OCI-M1 (cell line): ENCODE results near the gene SLC25A29.
"Not testable (repeated sequence)": the region's sequence is repeated elsewhere in the genome, so short reads cannot be mapped to it uniquely, and the experiment has no call there.

ENCODE experiments used
- DNase-seq: peaks from one replicate; lab custom pipeline; 2025; lab: John Stamatoyannopoulos, UW

SLC25A29 gene, protein sequence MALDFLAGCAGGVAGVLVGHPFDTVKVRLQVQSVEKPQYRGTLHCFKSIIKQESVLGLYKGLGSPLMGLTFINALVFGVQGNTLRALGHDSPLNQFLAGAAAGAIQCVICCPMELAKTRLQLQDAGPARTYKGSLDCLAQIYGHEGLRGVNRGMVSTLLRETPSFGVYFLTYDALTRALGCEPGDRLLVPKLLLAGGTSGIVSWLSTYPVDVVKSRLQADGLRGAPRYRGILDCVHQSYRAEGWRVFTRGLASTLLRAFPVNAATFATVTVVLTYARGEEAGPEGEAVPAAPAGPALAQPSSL

DNA sequence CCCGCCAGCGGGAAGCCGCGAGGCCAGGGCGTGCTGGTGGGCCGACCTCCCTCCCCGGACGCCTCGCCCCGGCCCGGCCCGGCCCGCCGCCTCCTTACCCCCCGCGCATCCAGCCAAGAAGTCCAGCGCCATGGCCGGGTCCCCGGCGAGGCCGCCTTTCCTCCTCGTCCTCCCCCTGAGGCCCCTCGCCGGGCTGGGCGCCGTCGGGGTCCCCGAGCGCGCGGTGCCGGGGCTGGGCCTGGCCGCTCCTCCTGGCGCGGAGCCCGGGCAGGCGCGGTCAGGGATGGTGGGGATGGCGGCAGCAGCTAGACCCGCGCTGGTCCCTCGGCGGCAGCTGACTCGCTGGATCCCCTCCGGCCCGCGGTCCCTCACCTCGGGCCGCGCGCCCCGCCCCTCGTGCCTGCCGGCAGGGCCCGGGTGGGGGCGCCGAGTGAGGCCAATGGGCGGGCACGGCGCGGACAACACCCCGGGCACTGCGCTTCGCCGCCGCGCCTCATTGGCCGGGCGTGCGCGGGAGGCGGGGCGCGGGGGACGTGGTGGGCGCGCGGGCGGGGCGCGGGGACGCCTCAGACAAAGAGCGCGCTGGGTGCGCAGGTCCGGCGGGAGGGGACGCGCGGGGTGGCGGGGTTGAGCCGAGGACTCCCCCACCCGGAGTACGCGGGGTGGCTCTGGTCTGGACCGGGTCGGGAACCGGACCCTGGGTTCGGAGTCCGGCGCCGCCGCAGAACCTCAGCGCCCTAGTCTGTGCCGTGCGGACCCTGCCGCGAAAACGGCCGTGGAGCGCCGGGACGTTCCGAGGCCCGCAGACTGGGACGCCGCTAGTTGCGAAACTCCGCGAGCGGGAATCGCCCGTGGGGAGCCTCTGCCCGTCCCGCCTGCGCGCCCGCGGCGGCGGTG is at the start of gene SLC25A29:
TSS of gene SLC25A29 (minus strand) at position 344 of the 897 bp plus-strand sequence. CDS start at position 132, 212 bp downstream.
- DNase-seq: peak; percentile 65

DNA sequence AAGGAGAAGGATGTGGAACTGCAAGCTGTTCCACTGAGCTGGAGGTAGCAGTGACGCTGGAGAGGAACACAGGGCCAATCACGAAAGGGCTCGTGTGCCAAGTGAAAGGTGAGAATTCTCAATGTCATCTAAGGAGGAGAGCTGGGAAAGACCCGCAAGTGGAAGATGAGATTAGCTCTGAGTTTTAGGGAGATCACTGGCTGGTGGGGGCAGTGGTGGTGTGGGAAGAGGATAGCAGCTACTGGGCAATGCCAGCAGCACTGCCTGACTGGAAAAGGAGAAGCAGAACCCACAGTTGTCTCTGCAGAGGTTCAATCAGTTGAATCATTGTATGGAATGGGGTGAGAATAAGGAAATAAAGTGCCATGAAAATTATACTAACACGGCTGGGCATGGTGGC is 44.7 kb upstream of the SLC25A29 start:
- no peak for DNase-seq

DNA sequence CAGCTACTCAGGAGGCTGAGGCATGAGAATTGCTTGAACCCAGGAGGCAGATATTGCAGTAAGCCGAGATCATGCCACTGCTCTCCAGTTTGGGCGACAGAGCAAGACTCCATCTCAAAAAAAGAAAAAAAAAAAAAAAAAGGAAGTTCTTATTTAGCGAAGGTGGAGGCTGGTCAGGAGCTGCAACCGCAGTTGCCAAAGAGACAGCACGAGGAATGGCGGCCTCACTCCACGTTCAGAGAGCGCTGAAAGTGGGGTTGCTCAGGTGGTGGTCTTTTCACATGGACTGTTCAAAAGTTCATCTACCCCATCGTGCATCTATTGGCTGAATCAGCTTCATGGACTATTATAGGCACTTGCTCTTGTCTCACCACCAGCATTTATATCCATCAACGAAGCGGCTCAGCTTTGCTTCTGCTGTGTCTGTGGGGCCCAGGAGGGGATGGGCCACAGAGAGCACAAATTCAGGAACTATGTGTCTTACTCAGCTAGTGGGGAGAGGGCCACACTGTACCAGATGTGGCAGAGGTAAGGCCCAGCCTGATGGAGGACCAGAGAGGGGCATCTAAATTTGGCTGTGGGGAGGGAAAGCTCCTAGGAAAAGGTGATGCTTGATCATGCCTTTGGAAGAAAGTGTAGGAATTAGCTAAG is 44.2 kb upstream of the SLC25A29 start:
- no peak for DNase-seq

DNA sequence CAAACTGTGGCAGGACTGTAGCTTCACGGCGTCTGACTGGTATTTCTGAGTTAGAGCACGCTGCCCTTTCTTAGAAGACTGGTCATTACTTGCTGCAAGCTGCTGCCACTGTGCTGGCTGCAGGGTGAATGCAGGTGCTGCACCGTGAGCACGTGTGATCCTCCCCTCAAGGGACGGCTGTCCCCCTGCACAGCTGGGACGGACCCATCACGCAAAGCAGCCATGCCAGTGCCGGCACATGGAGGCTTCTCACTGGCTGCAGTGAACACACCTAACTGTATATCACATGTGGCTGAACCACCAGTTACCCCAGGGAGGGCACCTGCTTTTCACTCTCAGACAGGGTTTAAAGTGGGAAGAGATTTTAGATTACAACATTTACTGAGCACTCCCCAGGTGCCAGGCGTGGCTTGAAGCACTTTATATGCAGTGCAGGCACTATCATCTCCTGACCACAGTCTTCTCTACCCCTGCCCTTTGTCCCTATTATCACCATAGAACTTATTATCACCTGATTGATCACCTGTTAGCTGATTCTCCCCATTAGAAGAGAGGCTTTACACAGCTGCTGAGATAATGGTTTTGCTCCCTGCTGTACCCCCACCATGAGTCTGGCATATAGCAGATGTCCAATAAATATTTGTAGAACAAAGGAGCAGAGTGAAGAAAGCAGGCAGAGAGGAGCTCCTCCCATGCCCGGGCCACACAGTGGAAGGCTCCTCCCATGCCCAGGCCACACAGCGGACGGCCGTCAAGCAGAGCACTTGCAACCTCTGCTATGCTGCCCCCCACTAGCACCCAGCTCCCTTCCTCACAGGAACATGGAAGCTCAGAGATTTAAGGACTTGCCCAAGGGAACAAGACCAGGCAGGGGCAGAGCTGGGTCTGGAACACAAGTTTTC is 42.8 kb upstream of the SLC25A29 start:
- DNase-seq: no peak

DNA sequence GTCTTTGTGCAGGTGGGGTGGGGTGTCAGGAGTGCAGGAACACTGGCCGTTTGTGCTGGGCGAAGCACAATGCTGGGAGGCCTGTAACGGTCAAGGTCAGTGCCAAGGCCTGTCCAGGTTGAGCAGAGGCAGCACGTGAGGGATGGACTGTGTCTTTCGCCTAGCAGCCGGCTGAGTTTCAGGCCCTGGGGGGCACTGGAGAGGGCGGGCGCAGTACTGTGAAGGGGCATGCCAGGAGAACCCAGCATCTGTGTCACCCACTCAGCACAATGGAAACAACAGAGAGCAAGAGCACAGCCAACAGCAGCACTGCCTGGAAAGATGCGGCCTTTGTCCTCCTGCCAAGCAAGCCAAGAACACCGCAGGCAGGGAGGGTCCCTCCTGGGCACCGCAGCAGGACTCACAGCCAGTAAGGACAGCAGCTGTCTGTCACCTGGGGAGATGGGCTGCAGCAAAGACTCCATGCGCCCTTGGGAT is 42.0 kb upstream of the SLC25A29 start:
- no peak for DNase-seq

DNA sequence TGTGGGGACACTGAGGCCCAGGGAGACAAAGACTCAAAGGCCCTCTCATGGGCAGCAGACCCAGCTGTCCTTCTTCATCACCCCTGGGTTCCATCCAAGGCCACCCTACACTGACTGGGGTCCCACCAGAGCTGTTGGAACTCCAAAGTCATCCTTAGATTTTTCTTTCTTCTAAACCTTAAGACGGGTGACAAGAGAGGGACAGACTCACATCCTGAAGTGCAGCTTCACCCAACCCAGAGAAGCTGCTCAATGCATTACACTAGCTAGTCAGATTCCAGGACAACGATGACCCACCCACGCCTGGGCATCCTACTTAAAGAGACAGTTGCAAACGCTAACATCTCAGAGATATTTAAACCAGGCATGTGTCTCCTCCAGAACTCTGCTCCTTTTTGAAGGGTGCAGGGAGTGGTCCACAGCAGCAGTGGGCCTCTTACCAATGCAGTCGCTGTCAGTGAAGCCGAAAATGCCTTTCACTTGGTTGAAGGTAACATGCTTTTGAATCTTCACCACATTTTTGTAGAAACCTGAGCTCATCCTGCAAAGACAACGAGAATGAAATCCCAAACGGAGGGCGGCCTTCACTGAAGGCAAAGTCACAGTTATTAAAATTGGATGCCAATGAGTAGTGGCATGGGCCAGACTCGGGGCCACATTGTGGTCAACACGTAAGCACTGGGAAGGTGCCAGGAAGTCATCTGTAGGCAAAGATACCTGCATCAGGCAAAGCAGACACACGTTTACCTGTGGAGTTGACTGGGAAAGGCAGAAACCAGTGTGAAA is 40.3 kb upstream of the SLC25A29 start:
- no peak for DNase-seq

DNA sequence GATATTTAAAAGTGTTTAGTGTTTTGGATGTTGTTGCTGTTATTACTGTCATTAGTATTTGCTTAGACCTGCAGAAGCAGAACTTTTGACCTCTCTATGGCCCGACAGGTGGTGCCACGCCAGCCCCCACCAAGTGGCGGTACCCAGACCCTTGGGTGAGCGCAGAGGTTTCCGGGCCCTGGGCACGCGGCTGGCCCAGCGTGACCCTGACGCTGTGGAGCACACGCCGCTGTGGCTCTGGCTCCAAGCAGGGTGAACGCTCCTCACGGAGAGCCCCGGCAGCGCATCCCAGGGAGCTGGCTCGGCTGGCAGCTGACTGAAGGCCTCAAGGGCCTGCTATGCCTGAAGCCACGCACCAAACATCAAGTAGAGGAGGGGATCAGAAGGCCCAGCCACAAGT is 39.5 kb upstream of the SLC25A29 start:
- DNase-seq: no peak

DNA sequence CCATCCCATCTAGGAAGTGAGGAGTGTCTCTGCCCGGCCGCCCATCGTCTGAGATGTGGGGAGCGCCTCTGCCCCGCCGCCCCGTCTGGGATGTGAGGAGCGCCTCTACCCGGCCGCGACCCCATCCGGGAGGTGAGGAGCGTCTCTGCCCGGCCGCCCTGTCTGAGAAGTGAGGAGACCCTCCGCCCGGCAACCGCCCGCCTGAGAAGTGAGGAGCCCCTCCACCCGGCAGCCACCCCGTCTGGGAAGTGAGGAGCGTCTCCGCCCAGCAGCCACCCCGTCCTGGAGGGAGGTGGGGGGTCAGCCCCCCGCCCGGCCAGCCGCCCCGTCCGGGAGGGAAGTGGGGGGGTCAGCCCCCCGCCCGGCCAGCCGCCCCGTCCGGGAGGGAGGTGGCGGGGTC is 38.4 kb upstream of the SLC25A29 start:
- DNase-seq: not testable (repeated sequence)

DNA sequence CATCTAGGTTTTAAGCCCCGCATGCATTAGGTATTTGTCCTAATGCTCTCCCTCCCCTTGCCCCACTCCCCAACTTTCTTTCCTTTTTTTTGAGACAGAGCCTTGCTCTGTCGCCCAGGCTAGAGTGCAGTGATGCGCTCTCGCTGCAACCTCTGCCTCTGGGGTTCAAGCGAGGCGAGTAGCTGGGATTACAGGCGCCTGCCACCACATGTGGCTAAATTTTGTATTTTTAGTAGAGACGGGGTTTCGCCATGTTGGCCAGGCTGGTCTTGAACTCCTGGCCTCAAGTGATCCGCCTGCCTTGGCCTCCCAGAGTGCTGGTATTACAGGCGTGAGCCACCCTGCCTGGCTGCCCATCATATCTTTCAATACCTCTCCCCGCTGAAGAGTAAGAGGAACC is 36.6 kb upstream of the SLC25A29 start:
- not testable (repeated sequence) for DNase-seq

DNA sequence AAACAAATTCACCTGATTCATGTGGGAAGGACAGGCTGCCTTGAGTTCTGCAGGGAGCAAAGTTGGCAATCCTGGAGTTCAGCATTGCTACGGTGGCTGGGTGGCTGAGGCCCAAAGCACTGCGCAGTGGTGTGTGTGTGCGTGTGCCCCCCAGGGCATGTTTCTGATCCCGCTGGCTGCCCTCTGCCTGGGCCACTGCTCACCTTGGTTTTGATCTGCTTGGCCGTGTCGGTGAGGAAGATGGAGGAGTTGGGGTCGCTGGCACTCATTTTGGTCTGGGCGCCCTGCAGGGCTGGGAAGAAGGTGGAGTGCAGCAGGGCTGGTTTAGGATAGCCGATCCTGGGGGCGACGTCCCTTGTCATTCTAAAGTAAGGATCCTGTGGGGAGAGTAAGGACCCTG is 36.0 kb upstream of the SLC25A29 start:
- DNase-seq: no peak

DNA sequence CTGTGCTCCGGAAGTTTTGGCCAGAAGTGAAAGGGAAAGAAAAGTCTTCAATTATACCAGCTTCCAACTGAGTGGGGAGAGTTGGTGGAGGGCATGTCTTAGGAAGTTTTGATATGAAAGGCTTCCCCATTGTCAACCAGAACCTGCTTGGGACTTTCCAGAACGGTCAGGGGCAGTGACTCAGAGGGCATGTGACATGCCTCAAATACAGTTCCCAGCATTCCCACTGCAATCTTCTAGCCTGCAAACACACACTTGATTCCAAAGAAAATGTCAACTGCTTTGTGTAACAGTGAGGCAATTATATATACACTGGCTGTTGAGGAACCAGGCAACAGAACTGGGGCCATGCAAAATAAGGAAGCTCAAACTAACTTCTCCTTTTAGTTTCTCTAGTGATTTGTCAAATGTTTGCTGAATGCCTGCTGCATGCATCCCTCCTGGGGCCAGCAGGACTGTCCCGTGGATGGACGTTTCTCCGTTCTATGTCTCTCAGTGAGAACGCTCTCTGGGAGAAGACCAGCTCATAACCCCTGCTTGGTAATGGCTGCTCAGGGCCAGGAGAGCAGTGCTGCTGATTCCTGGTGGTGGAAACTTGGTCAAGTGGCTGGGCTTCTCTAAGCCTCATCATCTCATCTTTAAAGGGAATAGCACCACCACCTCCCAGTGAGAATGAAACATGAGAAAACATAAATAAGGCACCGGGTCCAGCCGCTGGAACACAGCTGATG is 35.2 kb upstream of the SLC25A29 start:
- DNase-seq: peak; percentile 24

DNA sequence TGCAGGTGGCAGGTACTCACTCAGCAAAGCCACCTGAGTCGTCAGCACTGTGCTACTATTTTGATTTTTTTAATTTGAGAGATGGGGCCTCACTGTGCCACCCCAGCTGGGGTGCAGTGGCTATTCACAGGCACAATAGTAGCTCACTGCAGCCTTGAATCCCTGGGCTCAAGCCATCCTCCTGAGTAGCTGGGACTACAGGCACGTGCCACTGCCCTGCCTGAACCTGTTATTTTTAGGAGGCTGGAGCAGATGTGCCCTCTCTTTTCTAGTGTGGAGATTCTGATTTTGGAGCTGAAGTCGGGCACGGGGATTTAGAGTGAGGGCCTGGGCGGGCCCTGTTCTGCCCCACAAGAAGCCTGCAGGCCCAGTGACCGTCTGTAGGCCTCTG is 34.2 kb upstream of the SLC25A29 start:
- no peak for DNase-seq

DNA sequence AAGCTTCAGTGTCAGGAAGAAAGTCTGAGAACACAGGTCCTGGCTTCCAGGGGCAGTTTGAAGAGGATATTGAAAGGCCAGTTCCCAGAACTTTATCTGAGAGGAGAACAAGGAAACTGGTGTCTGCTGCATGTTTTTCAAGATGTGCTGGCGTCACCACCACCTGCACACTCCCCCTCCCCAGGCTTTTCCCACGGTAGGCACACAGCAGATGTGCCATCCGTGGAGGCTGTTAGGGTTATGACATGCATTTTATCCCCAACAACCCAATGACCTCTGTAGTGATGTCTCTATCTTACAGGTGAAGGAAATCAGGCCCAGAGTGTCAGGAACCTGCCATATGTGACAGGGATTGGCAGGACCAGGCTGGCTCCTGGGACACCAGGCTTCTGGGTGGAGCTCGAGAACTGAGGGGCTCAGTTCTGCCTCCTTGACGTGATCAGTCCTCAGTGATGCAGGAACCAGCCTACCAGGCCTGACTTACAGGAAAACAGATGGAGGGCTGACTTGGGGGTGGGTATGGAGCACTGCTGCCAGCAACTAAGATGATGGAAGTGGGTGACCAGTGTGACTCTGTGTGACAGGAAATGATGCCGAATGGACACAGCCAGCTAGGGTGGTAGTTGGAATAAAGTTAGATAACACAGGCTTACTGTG is 33.6 kb upstream of the SLC25A29 start:
- no peak for DNase-seq

DNA sequence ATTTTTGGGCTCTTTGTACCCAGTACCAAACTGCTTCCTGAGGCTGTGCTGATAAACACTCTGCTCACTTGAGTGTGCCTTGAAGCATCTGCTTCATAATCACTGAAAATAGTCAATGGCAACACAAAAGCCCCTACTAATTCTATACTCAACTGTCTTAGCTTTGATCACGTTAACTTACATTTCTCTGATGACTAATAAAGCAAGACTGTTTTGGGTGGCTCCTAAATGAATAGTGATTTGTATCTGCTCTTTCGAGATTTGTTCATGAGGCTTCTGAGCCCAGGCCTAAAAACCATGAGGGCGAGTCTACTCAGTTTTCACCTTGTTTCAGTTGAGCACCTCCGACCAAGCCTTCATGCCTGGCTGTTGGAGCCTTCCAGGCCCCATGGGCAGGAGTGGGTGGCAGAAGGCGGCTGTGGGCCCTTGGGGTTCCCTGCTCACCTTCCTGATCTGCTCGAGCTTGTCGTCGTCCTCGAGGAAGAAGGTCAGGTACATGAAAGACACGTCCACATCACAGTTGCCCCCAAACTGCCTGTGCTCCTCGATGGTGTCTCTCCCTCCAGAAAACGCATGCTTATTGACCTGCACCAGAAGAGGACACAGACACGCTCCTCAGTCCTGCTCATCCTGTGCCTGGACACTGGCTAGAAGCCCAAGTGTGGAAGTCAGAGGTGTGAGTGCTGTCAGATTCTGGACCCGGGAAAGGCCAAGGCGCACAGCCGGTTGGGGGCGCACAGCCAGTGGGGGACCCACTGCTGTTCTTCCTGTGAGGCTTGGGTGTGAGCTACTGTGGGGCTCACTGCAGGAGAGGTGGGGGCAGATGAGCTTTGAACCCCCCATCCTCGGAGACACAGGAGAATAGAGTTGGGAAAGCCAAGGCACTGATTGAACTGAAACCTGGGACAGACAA is 30.6 kb upstream of the SLC25A29 start:
- DNase-seq: no peak

DNA sequence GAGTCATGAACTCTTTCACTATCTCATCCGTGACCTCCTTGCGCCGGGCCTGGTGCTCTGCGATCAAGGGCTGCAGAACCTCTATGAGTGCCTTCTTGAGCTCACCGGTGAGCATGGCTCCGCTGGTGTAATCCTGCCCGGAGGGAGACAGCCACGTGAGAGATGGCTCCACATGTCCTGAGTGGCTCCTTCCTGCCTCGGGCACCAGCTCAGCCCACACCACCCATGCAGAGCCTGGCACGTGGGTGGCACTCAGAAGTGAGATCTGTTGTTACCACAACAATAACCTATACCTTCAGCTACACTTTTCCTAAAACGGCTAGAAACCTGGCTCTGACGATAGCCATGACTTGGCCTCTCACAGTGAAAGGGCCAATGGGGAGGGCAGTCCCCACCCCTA is 28.7 kb upstream of the SLC25A29 start:
- no peak for DNase-seq

DNA sequence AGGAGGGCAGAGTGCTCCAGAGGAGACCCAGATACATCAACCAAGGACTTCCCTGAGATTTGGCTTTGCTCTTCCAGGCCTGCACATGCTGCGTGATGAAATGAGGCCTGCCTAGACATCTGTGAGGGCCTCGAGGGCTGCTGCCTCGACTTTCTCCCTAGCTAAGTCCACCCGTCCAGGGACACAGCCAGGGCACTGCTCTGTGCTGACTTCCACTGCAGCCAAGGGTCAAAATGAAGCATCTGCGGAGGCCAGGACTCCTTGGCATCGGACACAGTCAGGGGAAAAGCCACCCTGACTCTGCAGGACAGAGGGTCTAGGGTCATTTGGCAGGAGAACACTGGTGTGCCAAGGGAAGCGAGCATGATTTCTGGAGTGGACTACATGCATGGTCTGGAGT is 27.6 kb upstream of the SLC25A29 start:
- DNase-seq: peak; percentile 28

DNA sequence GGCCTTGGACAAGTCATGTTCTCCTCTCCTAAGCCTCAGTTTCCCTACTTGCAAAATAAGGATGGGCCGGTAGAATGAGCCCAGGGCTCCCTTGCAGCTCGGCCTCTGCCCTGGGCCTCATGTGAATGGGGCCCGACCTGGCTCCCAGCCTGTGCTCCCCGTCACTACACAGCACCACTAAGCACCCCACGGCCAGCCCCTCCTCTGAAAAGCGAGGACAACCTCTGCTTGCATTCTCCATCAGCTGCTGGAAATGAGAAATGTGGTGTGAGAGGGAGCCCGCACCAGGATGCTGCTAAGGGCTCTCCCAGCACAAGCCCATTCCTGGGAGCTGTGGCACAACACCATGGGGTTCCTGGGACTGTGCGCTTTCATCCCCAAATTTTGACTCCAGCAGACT is 27.1 kb upstream of the SLC25A29 start:
- DNase-seq: no peak

DNA sequence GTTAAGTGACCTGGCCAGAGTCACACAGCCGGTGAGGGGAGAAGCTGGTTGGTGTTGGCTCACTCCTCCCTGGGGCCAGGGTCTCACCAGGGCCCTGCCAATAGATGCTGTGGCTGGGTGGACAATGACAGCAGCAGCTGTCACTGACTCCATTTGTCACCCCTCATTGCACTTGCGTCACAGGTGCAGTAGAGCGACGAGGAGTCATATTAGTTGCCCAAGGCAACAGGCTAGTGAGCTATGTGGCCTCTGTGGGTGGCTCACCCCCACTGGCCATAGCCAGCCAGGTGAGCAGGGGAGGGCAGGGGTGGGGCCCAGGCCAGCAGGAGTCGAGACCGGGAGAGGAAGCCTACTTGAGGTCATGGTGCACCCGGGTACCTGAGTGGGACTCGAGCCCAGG is 26.6 kb upstream of the SLC25A29 start:
- DNase-seq: peak; percentile 43
